ENCODE results near the gene OR8D2. TPM values are rescaled to one million over a fixed set of nuclear protein-coding genes. Genes with fewer than 3 reads are reported as not detected.

The OR8D2 gene
- total RNA-seq = not detected

GRCh38 chr11:124320097-124320496 lies at the start of gene OR8D2:
Gene OR8D2 (minus strand): TSS chr11:124320197. CDS start chr11:124320197, 0 bp downstream.
- Histone ChIP-seq H3K9me3 (no peaks in the 10 kb centered on the region), H3K4me1 (no peaks in the 10 kb centered on the region), H3K36me3 (no peaks in the 10 kb centered on the region), H3K27ac (no peak within 1 kb of the TSS), H3K27me3 (peaks cover 6% of the 10 kb centered on the region), H3K4me3 (no peak within 1 kb of the TSS)
- no peak for ATAC-seq
- TF ChIP-seq POLR2AphosphoS5 (IDR thresholded peaks at IDR 0.05) (no peak), EP300 (IDR thresholded peaks at IDR 0.05) (no peak), POLR2A (IDR thresholded peaks at IDR 0.05) (no peak), CTCF (IDR thresholded peaks at IDR 0.05) (no peak)
- WGBS, 2 donors (ENCODE audit: low coverage in 1 of 2) = 56% methylated on average over 1 of the region's 1 CpG; no CpG with 5 or more reads in 1 of the 2 donors

GRCh38 chr11:124359566-124359965 lies 39.6 kb upstream of the OR8D2 start:
- Histone ChIP-seq H3K27ac (no peak overlapping the region), H3K36me3 (no peaks in the 10 kb centered on the region), H3K27me3 (no peaks in the 10 kb centered on the region), H3K9me3 (no peaks in the 10 kb centered on the region), H3K4me3 (no peak overlapping the region), H3K4me1 (no peaks in the 10 kb centered on the region)
- no peak for ATAC-seq
- WGBS, 2 donors (ENCODE audit: low coverage in 1 of 2) = 8 to 44% methylated on average over 2 of the region's 2 CpGs
- TF ChIP-seq POLR2AphosphoS5 (IDR thresholded peaks at IDR 0.05) (no peak), EP300 (IDR thresholded peaks at IDR 0.05) (no peak), CTCF (IDR thresholded peaks at IDR 0.05) (no peak), POLR2A (IDR thresholded peaks at IDR 0.05) (no peak)

GRCh38 chr11:124346311-124346955 lies 26.4 kb upstream of the OR8D2 start:
- WGBS, 2 donors (ENCODE audit: low coverage in 1 of 2) = 38 to 67% methylated on average over 3 of the region's 3 CpGs

GRCh38 chr11:124344346-124344745 lies 24.3 kb upstream of the OR8D2 start:
- no peak for ATAC-seq
- peaks cover 0 to 6% (median 0%) of the 10 kb centered on the region in 3 donors for H3K9me3 ChIP-seq
- WGBS, 2 donors (ENCODE audit: low coverage in 1 of 2) = 71 to 83% methylated on average over 5 of the region's 5 CpGs

More at GRCh38 chr11:124346311-124346955, 26.4 kb upstream of the OR8D2 start:
- Histone ChIP-seq H3K9me3 (peaks cover 0 to 6% (median 0%) of the 10 kb centered on the region in 3 donors), H3K27ac (no peak overlapping the region), H3K4me1 (no peaks in the 10 kb centered on the region), H3K27me3 (no peaks in the 10 kb centered on the region), H3K4me3 (no peak overlapping the region), H3K36me3 (no peaks in the 10 kb centered on the region)
- no peak for TF ChIP-seq CTCF (IDR thresholded peaks at IDR 0.05)
- no peak for ATAC-seq

GRCh38 chr11:124340142-124340447 lies 20.1 kb upstream of the OR8D2 start:
- no peaks in the 10 kb centered on the region for H3K9me3 ChIP-seq
- 88 to 100% methylated on average over 1 of the region's 2 CpGs for WGBS, 2 donors (ENCODE audit: low coverage in 1 of 2)
- TF ChIP-seq EP300 (IDR thresholded peaks at IDR 0.05) = no peak
- no peak for TF ChIP-seq POLR2A (IDR thresholded peaks at IDR 0.05)
- no peak for TF ChIP-seq CTCF (IDR thresholded peaks at IDR 0.05)
- TF ChIP-seq POLR2AphosphoS5 (IDR thresholded peaks at IDR 0.05) = no peak
- no peaks in the 10 kb centered on the region for H3K36me3 ChIP-seq
- no peaks in the 10 kb centered on the region for H3K27me3 ChIP-seq
- H3K4me3 ChIP-seq = no peak overlapping the region
- no peak overlapping the region for H3K27ac ChIP-seq
- ATAC-seq = no peak
- H3K4me1 ChIP-seq = no peaks in the 10 kb centered on the region

More at GRCh38 chr11:124344346-124344745, 24.3 kb upstream of the OR8D2 start:
- no peak for TF ChIP-seq POLR2AphosphoS5 (IDR thresholded peaks at IDR 0.05)
- H3K27me3 ChIP-seq = no peaks in the 10 kb centered on the region
- H3K36me3 ChIP-seq = no peaks in the 10 kb centered on the region
- H3K27ac ChIP-seq = no peak overlapping the region
- no peaks in the 10 kb centered on the region for H3K4me1 ChIP-seq
- H3K4me3 ChIP-seq = no peak overlapping the region
